Measurements from ENCODE around the gene CFAP73.

DNA sequence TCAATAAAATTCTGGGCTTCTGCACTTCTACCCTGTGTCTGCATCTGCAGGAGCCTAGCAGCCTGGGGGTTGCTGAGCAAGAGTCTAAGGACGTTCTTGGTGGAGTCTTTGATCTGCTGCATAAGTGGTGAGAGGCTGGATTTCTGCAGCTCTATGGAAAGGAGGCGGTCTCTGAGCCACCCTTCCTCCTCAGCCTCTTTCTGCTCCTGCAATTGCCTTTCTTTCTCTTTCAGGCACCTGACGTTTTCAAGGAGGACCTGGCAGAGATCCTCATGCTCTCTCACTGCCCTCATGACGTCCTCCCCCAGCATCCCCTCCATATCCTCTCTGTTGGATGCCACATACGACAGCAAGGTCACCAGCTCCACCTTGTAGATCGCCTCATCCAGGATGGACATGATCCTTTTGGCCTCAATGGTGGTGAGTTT lies 58.1 kb downstream of the CFAP73 start:
- TF ChIP-seq EZH2phosphoT487 (IDR thresholded peaks at IDR 0.05; ENCODE audit: borderline replicate concordance, low read depth) (no peak), CTCF (IDR thresholded peaks at IDR 0.05) (no peak), ZBTB33 (IDR thresholded peaks at IDR 0.05; ENCODE audit: borderline replicate concordance, low read depth) (no peak), FOSL2 (IDR thresholded peaks at IDR 0.05; ENCODE audit: borderline replicate concordance, low read depth) (no peak), REST (IDR thresholded peaks at IDR 0.05; ENCODE audit: low read depth, low read length) (no peak), TEAD4 (IDR thresholded peaks at IDR 0.05; ENCODE audit: borderline replicate concordance, insufficient read depth) (no peak), GABPA (IDR thresholded peaks at IDR 0.05; ENCODE audit: low read depth) (no peak)

Measured in SK-N-SH (cell line).